SK-N-SH treated with all-trans-retinoic acid at 6 μM for 48 hours (cell line): ENCODE measurements around the gene TPGS1.
A peak's percentile ranks its signal among the peaks of the same experiment; 100 is the strongest.
"Not testable (repeated sequence)": the region's sequence is repeated elsewhere in the genome, so short reads cannot be mapped to it uniquely, and the experiment has no call there.

Source experiments
- ATAC-seq: fragments of 200-7000 bp; cut with Tn5 transposase; 3 replicates; pipeline ENCODE4 v1.9.1; 2020; ENCODE audit warnings: mild to moderate bottlenecking, moderate library complexity
- ARNTL ChIP-seq: fragments of 450-650 bp; formaldehyde crosslinking; IDR thresholded peaks from 2 replicates; pipeline ENCODE4 v1.5.0; 2020; ENCODE audit warnings: low read depth, mild to moderate bottlenecking, moderate library complexity, borderline replicate concordance
- BACH2 ChIP-seq: fragments of 250-450 bp; sonication (Bioruptor Pico); IDR thresholded peaks from 2 replicates; pipeline ENCODE4 v1.9.0; 2021; ENCODE audit warnings: mild to moderate bottlenecking, borderline replicate concordance
- CSDC2 ChIP-seq: fragments of 250-450 bp; sonication (Bioruptor Pico); IDR thresholded peaks from 2 replicates; pipeline ENCODE4 v1.5.0; 2020; ENCODE audit warnings: mild to moderate bottlenecking, moderate library complexity
- ESRRG ChIP-seq: fragments of 250-450 bp; sonication (Bioruptor Pico); IDR thresholded peaks from 2 replicates; pipeline ENCODE4 v1.6.1; 2021; ENCODE audit warnings: mild to moderate bottlenecking
- GLIS3 ChIP-seq: fragments of 250-450 bp; sonication (Bioruptor Pico); IDR thresholded peaks from 2 replicates; pipeline ENCODE4 v1.5.0; 2020; ENCODE audit warnings: mild to moderate bottlenecking, moderate library complexity
- OSR1 ChIP-seq: fragments of 250-450 bp; sonication (Bioruptor Pico); IDR thresholded peaks from 2 replicates; pipeline ENCODE4 v1.8.0; 2022; ENCODE audit warnings: moderate library complexity, mild to moderate bottlenecking, inconsistent platforms
- PPARA ChIP-seq: fragments of 250-450 bp; sonication (Bioruptor Pico); IDR thresholded peaks from 2 replicates; pipeline ENCODE4 v1.5.0; 2020; ENCODE audit warnings: mild to moderate bottlenecking, borderline replicate concordance
- SNAI2 ChIP-seq: fragments of 250-450 bp; sonication (Bioruptor Pico); IDR thresholded peaks from 2 replicates; pipeline ENCODE4 v1.5.0; 2020; ENCODE audit warnings: mild to moderate bottlenecking, moderate library complexity
- TCF4 ChIP-seq: fragments of 250-450 bp; sonication (Bioruptor Pico); IDR thresholded peaks from 2 replicates; pipeline ENCODE4 v1.8.0; 2021; ENCODE audit warnings: mild to moderate bottlenecking, moderate library complexity, borderline replicate concordance
- ZFP3 ChIP-seq: fragments of 250-450 bp; sonication (Bioruptor Pico); IDR thresholded peaks from 2 replicates; pipeline ENCODE4 v1.5.0; 2020; ENCODE audit warnings: mild to moderate bottlenecking, moderate library complexity
- ZFP30 ChIP-seq: fragments of 450-650 bp; formaldehyde crosslinking; IDR thresholded peaks from 2 replicates; pipeline ENCODE4 v1.5.0; 2022; ENCODE audit warnings: mild to moderate bottlenecking, moderate library complexity
- ZNF565 ChIP-seq: fragments of 450-650 bp; formaldehyde crosslinking; conservative IDR thresholded peaks from 2 replicates; pipeline ENCODE4 v1.5.0; 2020; ENCODE audit warnings: low read depth, mild to moderate bottlenecking, moderate library complexity
- ZNF70 ChIP-seq: fragments of 450-650 bp; formaldehyde crosslinking; IDR thresholded peaks from 2 replicates; pipeline ENCODE4 v1.5.0; 2020; ENCODE audit warnings: mild to moderate bottlenecking, moderate library complexity
- TF ChIP-seq, protein P1 (sequence below): fragments of 250-450 bp; sonication (Bioruptor Pico); IDR thresholded peaks from 2 replicates; pipeline ENCODE4 v1.5.1; 2020; ENCODE audit warnings: low read depth, mild to moderate bottlenecking, moderate library complexity
- TF ChIP-seq, protein P2 (sequence below): fragments of 250-450 bp; sonication (Bioruptor Pico); IDR thresholded peaks from 2 replicates; pipeline ENCODE4 v1.8.0; 2021; ENCODE audit warnings: low read depth, mild to moderate bottlenecking, moderate library complexity, borderline replicate concordance
- TF ChIP-seq, protein P3 (sequence below): fragments of 250-450 bp; sonication (Bioruptor Pico); IDR thresholded peaks from 2 replicates; pipeline ENCODE4 v1.8.0; 2020; ENCODE audit warnings: mild to moderate bottlenecking, moderate library complexity, borderline replicate concordance
- TF ChIP-seq, protein P4 (sequence below): fragments of 250-450 bp; sonication (Bioruptor Pico); IDR thresholded peaks from 2 replicates; pipeline ENCODE4 v1.5.0; 2020; ENCODE audit warnings: mild to moderate bottlenecking, moderate library complexity

Gene TPGS1

DNA sequence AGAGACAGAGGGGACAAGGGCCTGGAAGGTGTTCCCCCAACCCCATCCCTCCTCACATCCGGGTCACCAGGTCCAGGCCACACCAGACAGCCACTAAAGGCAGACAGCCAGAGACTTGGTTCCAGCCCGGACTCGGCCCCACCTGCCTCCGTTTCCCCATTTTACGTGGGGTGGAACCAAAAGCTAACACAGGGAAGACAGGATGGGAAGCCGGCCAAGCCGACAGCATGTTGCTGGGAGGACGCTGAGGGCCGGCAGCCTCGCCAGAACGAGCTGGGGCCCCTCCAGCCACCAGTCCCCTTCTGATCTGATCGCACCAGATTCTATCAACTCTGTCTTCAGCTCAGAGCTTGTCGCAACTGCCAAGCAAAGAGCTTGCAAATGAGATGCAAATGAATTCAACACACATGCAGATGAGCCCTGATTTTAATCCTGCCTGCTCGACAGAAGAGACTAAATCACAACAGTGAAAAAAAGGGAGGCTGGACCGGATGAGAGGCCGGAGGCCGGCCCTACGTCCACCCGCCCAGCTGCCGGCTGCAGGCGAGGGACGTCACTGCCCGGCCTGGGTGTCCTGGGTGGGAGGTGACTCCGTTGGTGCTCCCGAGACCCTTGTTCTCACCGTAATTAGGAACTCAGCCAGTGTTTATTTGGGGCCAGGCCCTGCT is 28.9 kb upstream of the TPGS1 start:
- no peak for ATAC-seq
- TF ChIP-seq CSDC2 (CRISPR knock-in tag) (no peak), TCF4 (CRISPR knock-in tag) (no peak), BACH2 (no peak), GLIS3 (CRISPR knock-in tag) (no peak), ZFP3 (CRISPR knock-in tag) (no peak), ZNF70 (no peak), ZNF565 (CRISPR knock-in tag) (no peak), SNAI2 (no peak), ZFP30 (CRISPR knock-in tag) (no peak), ESRRG (CRISPR knock-in tag) (no peak)
- TF ChIP-seq, protein P1, sequence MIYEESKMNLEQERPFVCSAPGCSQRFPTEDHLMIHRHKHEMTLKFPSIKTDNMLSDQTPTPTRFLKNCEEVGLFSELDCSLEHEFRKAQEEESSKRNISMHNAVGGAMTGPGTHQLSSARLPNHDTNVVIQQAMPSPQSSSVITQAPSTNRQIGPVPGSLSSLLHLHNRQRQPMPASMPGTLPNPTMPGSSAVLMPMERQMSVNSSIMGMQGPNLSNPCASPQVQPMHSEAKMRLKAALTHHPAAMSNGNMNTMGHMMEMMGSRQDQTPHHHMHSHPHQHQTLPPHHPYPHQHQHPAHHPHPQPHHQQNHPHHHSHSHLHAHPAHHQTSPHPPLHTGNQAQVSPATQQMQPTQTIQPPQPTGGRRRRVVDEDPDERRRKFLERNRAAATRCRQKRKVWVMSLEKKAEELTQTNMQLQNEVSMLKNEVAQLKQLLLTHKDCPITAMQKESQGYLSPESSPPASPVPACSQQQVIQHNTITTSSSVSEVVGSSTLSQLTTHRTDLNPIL (CRISPR knock-in tag): no peak
- TF ChIP-seq, protein P2, sequence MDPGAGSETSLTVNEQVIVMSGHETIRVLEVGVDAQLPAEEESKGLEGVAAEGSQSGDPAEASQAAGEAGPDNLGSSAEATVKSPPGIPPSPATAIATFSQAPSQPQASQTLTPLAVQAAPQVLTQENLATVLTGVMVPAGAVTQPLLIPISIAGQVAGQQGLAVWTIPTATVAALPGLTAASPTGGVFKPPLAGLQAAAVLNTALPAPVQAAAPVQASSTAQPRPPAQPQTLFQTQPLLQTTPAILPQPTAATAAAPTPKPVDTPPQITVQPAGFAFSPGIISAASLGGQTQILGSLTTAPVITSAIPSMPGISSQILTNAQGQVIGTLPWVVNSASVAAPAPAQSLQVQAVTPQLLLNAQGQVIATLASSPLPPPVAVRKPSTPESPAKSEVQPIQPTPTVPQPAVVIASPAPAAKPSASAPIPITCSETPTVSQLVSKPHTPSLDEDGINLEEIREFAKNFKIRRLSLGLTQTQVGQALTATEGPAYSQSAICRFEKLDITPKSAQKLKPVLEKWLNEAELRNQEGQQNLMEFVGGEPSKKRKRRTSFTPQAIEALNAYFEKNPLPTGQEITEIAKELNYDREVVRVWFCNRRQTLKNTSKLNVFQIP (CRISPR knock-in tag): no peak

DNA sequence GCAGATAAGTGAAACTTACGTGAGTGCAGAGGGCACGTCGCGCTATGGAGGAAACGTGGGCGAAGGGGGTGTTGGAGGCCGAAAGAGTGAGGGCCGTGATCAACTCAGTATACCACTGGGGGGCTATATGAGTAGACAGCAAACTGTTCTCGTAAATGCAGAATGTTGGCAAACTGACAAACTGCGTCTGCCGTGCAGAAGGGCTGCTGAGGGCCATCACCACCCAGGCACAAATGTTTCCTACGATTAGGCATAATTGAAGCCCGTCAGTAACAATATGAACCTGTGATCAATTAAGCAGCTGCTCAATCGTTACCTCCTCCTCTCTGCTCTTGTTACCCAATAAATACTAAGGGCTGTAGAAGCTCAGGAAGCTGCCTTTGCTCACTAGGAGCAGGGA is 28.3 kb upstream of the TPGS1 start:
- TF ChIP-seq ZNF70: no peak
- no peak for TF ChIP-seq CSDC2 (CRISPR knock-in tag)
- no peak for TF ChIP-seq TCF4 (CRISPR knock-in tag)
- no peak for TF ChIP-seq ARNTL (CRISPR knock-in tag)
- TF ChIP-seq, protein P3, sequence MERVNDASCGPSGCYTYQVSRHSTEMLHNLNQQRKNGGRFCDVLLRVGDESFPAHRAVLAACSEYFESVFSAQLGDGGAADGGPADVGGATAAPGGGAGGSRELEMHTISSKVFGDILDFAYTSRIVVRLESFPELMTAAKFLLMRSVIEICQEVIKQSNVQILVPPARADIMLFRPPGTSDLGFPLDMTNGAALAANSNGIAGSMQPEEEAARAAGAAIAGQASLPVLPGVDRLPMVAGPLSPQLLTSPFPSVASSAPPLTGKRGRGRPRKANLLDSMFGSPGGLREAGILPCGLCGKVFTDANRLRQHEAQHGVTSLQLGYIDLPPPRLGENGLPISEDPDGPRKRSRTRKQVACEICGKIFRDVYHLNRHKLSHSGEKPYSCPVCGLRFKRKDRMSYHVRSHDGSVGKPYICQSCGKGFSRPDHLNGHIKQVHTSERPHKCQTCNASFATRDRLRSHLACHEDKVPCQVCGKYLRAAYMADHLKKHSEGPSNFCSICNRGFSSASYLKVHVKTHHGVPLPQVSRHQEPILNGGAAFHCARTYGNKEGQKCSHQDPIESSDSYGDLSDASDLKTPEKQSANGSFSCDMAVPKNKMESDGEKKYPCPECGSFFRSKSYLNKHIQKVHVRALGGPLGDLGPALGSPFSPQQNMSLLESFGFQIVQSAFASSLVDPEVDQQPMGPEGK (CRISPR knock-in tag): no peak
- TF ChIP-seq, protein P4, sequence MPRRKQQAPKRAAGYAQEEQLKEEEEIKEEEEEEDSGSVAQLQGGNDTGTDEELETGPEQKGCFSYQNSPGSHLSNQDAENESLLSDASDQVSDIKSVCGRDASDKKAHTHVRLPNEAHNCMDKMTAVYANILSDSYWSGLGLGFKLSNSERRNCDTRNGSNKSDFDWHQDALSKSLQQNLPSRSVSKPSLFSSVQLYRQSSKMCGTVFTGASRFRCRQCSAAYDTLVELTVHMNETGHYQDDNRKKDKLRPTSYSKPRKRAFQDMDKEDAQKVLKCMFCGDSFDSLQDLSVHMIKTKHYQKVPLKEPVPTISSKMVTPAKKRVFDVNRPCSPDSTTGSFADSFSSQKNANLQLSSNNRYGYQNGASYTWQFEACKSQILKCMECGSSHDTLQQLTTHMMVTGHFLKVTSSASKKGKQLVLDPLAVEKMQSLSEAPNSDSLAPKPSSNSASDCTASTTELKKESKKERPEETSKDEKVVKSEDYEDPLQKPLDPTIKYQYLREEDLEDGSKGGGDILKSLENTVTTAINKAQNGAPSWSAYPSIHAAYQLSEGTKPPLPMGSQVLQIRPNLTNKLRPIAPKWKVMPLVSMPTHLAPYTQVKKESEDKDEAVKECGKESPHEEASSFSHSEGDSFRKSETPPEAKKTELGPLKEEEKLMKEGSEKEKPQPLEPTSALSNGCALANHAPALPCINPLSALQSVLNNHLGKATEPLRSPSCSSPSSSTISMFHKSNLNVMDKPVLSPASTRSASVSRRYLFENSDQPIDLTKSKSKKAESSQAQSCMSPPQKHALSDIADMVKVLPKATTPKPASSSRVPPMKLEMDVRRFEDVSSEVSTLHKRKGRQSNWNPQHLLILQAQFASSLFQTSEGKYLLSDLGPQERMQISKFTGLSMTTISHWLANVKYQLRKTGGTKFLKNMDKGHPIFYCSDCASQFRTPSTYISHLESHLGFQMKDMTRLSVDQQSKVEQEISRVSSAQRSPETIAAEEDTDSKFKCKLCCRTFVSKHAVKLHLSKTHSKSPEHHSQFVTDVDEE (CRISPR knock-in tag): no peak
- ATAC-seq: no peak

DNA sequence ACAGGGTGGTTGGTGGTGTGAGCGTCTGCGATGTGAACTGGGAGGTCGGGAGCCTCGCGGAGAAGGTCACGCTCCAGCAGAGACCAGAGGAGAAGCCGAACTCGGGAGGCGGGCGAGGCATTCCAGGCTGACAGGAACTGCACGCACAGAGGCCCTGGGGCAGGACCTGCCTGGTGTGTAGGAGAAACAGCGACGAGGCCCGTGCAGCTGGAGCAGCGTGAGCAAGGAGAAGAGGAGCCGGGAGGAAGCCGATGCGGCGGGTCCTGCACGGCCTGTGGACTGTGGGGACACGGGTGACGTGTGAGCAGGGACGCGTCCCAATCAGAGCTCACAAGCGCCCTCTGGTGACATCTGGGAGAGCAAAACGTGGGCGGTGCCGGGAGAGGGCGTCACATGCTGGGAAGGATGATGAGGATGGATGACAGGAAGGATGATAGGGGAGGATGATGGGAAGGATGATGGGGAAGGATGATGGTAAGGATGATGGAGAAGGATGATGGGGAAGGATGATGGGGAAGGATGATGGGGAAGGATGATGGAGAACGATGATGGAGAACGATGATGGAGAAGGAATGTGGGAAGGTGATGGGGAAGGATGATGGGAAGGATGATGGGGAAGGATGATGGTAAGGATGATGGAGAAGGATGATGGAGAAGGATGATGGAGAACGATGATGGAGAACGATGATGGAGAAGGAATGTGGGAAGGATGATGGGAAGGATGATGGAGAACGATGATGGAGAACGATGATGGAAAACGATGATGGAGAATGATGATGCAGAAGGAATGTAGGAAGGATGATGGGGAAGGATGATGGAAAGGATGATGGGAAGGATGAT is 27.1 kb upstream of the TPGS1 start:
- ATAC-seq: peak; percentile 47; the same call in 1 of the 3 replicates
- TF ChIP-seq, protein P4 (CRISPR knock-in tag): no peak
- TF ChIP-seq, protein P3 (CRISPR knock-in tag): no peak
- TF ChIP-seq OSR1 (CRISPR knock-in tag) (no peak), ZFP30 (CRISPR knock-in tag) (no peak), PPARA (CRISPR knock-in tag) (no peak)

DNA sequence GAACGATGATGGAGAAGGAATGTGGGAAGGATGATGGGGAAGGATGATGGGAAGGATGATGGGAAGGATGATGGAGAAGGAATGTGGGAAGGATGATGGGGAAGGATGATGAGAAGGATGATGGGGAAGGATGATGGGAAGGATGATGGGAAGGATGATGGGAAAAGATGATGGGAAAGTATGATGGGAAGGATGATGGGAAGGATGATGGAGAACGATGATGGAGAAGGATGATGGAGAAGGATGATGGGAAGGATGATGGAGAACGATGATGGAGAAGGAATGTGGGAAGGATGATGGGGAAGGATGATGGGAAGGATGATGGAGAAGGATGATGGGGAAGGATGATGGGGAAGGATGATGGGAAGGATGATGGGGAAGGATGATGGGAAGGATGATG is 26.2 kb upstream of the TPGS1 start:
- ATAC-seq: not testable (repeated sequence)
